Suprapubic skin (tissue), 4 donors: Measurements from ENCODE around the gene VHLL. TPM values are rescaled to one million over a fixed set of nuclear protein-coding genes. Genes with fewer than 3 reads are reported as not detected.

Experiments
- DNase-seq, 2 donors: peaks; one replicate each; pipeline ENCODE4 v3.0.0-alpha.2; 2019; ENCODE audit warnings: low spot score in 2 of 2
- H3K27ac ChIP-seq: fragments of 200-600 bp; sonication (generic); one replicate; pipeline ENCODE4 v1.5.1; 2019
- H3K27me3 ChIP-seq: fragments of 200-600 bp; sonication (generic); one replicate; pipeline ENCODE4 v1.5.1; 2019
- H3K36me3 ChIP-seq: fragments of 200-600 bp; sonication (generic); one replicate; pipeline ENCODE4 v1.5.1; 2019
- H3K4me1 ChIP-seq: fragments of 200-600 bp; sonication (generic); one replicate; pipeline ENCODE4 v1.5.1; 2019
- H3K4me3 ChIP-seq: fragments of 200-600 bp; sonication (generic); one replicate; pipeline ENCODE4 v1.5.1; 2019; ENCODE audit warnings: mild to moderate bottlenecking
- H3K9me3 ChIP-seq: fragments of 200-600 bp; sonication (generic); one replicate; pipeline ENCODE4 v1.5.1; 2019
- EP300 ChIP-seq: sonication (generic); formaldehyde crosslinking; IDR thresholded peaks from one replicate; pipeline ENCODE4 v1.6.1; 2017; ENCODE audit warnings: antibody characterized with exemption
- POLR2A ChIP-seq, 2 donors: fragments of 450-650 bp; IDR thresholded peaks; one replicate each; pipeline ENCODE4 v1.6.1; 2017; ENCODE audit warnings: antibody characterized with exemption in 2 of 2, mild to moderate bottlenecking in 2 of 2, moderate library complexity in 2 of 2
- POLR2AphosphoS5 ChIP-seq, 3 donors: sonication (generic); formaldehyde crosslinking; IDR thresholded peaks; one replicate each; pipeline ENCODE4 v1.6.1; 2017; ENCODE audit warnings: antibody characterized with exemption in 3 of 3
- WGBS: methylation state at CpG from one replicate; pipeline ENCODE4 v1.1.5; 2018; 5-methylcytosine and 5-hydroxymethylcytosine counted together
- total RNA-seq, 4 donors: library from RNA; depleted of rRNA; stranded (reverse); fragments of >200 nt; gene quantifications; one replicate each; pipeline ENCODE4 v1.1.0, GENCODE V29; 2016
- TF ChIP-seq, protein P1 (sequence below), 2 donors: fragments of 200-600 bp in 1 of 2; fragments of 450-650 bp in 1 of 2; sonication (generic) in 1 of 2; IDR thresholded peaks; one replicate each; pipeline ENCODE4 v1.5.1; 2016 to 2019; ENCODE audit warnings: antibody characterized with exemption in 2 of 2, mild to moderate bottlenecking in 1 of 2, moderate library complexity in 1 of 2

The VHLL gene
- total RNA-seq, 4 donors from 2014 or later: not detected

DNA sequence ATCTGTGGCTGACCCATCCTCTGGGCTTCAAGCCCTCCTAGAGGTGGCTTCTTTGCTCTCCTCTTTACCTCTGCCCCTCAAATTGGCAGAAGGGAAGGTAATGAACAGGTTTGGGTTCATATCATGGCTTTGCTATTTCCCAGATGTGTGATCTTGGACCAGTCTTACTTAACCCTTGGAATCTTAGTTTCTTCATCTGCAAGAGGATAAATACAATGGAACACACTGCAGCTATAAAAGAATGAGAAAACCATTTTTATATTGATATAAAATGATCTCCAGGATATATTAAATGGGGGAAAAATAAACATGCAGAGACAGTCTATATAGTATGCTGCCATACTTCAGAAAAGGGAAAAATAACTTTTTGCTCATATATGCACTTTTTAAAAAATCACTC lies 9.2 kb downstream of the VHLL start:
- Histone ChIP-seq H3K27me3 (no peaks in the 10 kb centered on the region), H3K36me3 (peaks cover 27% of the 10 kb centered on the region), H3K4me1 (peaks cover 61% of the 10 kb centered on the region), H3K4me3 (no peak overlapping the region), H3K9me3 (no peaks in the 10 kb centered on the region), H3K27ac (no peak overlapping the region)
- DNase-seq: no peak
- TF ChIP-seq, protein P1, sequence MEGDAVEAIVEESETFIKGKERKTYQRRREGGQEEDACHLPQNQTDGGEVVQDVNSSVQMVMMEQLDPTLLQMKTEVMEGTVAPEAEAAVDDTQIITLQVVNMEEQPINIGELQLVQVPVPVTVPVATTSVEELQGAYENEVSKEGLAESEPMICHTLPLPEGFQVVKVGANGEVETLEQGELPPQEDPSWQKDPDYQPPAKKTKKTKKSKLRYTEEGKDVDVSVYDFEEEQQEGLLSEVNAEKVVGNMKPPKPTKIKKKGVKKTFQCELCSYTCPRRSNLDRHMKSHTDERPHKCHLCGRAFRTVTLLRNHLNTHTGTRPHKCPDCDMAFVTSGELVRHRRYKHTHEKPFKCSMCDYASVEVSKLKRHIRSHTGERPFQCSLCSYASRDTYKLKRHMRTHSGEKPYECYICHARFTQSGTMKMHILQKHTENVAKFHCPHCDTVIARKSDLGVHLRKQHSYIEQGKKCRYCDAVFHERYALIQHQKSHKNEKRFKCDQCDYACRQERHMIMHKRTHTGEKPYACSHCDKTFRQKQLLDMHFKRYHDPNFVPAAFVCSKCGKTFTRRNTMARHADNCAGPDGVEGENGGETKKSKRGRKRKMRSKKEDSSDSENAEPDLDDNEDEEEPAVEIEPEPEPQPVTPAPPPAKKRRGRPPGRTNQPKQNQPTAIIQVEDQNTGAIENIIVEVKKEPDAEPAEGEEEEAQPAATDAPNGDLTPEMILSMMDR (IDR thresholded peaks at IDR 0.05): no peak
- no peak for TF ChIP-seq POLR2A (IDR thresholded peaks at IDR 0.05)
- TF ChIP-seq EP300: no peak
- TF ChIP-seq POLR2AphosphoS5 (IDR thresholded peaks at IDR 0.05): no peak

DNA sequence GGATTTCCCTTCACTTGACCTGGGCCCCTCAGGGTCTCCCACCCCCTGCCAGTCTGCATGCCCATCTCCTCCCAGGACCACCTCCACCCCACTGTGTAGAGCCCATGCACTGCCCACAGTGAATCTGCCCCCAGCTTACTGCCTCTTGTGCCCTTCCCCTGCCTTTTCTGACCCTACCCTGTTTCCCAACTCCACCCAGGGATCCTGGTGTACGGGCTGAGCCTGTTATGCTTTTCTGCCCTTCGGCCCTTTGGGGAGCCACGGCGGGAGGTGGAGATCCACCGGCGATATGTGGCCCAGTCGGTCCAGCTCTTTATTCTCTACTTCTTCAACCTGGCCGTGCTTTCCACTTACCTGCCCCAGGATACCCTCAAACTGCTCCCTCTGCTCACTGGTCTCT lies 13.0 kb downstream of the VHLL start:
- peak overlapping the region; percentile 22 for H3K27ac ChIP-seq
- H3K4me1 ChIP-seq: peaks cover 46% of the 10 kb centered on the region
- 87% methylated on average over 8 of the region's 8 CpGs for WGBS
- TF ChIP-seq POLR2AphosphoS5 (IDR thresholded peaks at IDR 0.05) (no peak), EP300 (no peak), POLR2A (IDR thresholded peaks at IDR 0.05) (no peak)
- TF ChIP-seq, protein P1 (IDR thresholded peaks at IDR 0.05): no peak
- H3K27me3 ChIP-seq: no peaks in the 10 kb centered on the region
- peaks cover 27% of the 10 kb centered on the region for H3K36me3 ChIP-seq
- H3K9me3 ChIP-seq: no peaks in the 10 kb centered on the region
- DNase-seq: no peak
- peak overlapping the region; percentile 47 for H3K4me3 ChIP-seq

DNA sequence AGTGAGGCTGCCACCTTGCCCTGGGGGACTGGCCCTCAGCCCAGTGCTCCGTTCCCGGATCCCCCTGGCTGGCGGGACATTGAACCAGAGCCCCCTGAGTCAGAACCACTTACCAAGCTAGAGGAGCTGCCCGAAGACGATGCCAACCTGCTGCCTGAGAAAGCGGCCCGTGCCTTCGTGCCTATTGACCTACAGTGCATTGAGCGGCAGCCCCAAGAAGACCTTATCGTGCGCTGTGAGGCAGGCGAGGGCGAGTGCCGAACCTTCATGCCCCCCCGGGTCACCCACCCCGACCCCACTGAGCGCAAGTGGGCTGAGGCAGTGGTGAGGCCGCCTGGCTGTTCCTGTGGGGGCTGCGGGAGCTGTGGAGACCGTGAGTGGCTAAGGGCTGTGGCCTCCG lies 13.7 kb downstream of the VHLL start:
- 90% methylated on average over 8 of the region's 21 CpGs for WGBS
- Histone ChIP-seq H3K27me3 (no peaks in the 10 kb centered on the region), H3K27ac (peak overlapping the region; percentile 74), H3K36me3 (peaks cover 27% of the 10 kb centered on the region), H3K4me3 (peak overlapping the region; percentile 47), H3K4me1 (peaks cover 46% of the 10 kb centered on the region), H3K9me3 (no peaks in the 10 kb centered on the region)
- TF ChIP-seq POLR2AphosphoS5 (IDR thresholded peaks at IDR 0.05): no peak
- TF ChIP-seq EP300: no peak
- TF ChIP-seq, protein P1 (IDR thresholded peaks at IDR 0.05): no peak
- no peak for TF ChIP-seq POLR2A (IDR thresholded peaks at IDR 0.05)
- no peak for DNase-seq

DNA sequence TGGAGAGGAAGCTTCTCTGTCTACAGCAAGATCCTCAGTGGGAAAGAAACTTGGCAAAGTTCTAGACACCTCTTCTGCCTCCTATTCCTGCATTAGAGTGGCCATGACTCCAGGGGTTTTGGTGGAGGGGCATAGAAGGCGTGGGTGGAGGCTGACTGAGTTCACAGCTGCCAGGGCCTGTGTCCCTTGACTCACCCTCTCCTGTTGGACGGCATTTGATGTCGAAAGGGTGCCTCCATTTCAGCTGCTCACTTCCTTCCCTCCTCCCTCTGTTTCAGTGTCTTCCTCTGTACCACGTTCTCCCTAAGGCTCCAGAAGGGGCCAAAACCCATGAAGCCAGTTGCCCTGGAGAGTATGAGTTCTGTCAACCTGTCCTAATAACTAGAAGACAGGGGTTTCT lies 14.3 kb downstream of the VHLL start:
- no peak for DNase-seq
- TF ChIP-seq POLR2A (IDR thresholded peaks at IDR 0.05) (no peak), EP300 (no peak), POLR2AphosphoS5 (IDR thresholded peaks at IDR 0.05) (no peak)
- TF ChIP-seq, protein P1 (IDR thresholded peaks at IDR 0.05): no peak
- Histone ChIP-seq H3K27ac (peak overlapping the region; percentile 74), H3K9me3 (no peaks in the 10 kb centered on the region), H3K4me1 (peaks cover 43% of the 10 kb centered on the region), H3K36me3 (peaks cover 25% of the 10 kb centered on the region), H3K4me3 (peak overlapping the region; percentile 47), H3K27me3 (no peaks in the 10 kb centered on the region)
- WGBS: 48% methylated on average over 4 of the region's 4 CpGs

DNA sequence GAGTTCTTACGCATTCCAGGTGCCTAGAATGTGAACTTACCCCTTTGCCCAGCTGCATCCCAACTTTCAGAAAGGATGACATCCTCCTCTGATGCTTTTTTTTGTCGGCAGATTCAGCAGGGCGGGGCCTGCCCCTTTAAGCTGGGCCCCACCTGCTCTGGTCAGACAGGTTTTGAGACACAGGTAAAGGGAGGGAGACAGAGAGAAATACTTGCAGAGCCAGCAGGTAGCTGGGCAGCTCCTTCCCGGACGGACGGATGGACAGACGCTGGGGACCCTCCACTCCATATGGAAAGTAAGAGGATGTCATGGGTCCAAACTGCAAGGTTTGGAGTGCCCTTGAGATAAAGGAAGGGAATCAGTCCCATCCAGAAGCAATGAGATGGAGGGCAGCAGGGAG lies 15.0 kb downstream of the VHLL start, which contains the start of gene TMEM79:
Gene TMEM79 (plus strand): TSS at position 214 of the 400 bp plus-strand sequence. CDS start 902 bp downstream, outside the sequence.
- Histone ChIP-seq H3K4me1 (peaks cover 43% of the 10 kb centered on the region), H3K27ac (peak within 1 kb of the TSS; percentile 94), H3K4me3 (peak within 1 kb of the TSS; percentile 86), H3K27me3 (no peaks in the 10 kb centered on the region), H3K9me3 (no peaks in the 10 kb centered on the region), H3K36me3 (peaks cover 19% of the 10 kb centered on the region)
- 49% methylated on average over 7 of the region's 7 CpGs for WGBS
- TF ChIP-seq EP300: no peak
- no peak for TF ChIP-seq POLR2A (IDR thresholded peaks at IDR 0.05)
- TF ChIP-seq, protein P1 (IDR thresholded peaks at IDR 0.05): no peak
- no peak for TF ChIP-seq POLR2AphosphoS5 (IDR thresholded peaks at IDR 0.05)
- DNase-seq: no peak
